Measurements from ENCODE around the gene ATP2A1.

DNA sequence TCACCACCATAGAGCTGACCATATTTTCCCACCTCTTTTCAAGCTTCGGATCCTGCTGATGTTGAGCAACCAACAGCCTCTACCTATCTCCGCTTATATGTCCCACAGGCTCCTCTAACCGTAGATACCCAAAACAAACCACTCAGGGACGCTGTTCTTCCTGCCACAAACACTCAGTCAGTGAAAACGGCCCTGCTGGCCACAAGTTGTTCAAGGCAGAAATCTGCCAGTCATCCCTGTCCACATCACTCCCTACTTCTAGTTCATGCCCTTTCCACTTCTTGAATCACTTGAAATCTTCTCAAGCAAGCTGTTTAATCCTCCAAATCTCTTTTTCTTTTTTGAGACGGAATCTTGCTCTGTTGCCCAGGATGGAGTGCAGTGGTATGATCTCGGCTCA lies 38.8 kb downstream of the ATP2A1 start:
- TF ChIP-seq, protein P1, sequence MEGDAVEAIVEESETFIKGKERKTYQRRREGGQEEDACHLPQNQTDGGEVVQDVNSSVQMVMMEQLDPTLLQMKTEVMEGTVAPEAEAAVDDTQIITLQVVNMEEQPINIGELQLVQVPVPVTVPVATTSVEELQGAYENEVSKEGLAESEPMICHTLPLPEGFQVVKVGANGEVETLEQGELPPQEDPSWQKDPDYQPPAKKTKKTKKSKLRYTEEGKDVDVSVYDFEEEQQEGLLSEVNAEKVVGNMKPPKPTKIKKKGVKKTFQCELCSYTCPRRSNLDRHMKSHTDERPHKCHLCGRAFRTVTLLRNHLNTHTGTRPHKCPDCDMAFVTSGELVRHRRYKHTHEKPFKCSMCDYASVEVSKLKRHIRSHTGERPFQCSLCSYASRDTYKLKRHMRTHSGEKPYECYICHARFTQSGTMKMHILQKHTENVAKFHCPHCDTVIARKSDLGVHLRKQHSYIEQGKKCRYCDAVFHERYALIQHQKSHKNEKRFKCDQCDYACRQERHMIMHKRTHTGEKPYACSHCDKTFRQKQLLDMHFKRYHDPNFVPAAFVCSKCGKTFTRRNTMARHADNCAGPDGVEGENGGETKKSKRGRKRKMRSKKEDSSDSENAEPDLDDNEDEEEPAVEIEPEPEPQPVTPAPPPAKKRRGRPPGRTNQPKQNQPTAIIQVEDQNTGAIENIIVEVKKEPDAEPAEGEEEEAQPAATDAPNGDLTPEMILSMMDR (IDR thresholded peaks at IDR 0.05; ENCODE audit: insufficient read depth, low read length), result no peak
- TF ChIP-seq, protein P2, sequence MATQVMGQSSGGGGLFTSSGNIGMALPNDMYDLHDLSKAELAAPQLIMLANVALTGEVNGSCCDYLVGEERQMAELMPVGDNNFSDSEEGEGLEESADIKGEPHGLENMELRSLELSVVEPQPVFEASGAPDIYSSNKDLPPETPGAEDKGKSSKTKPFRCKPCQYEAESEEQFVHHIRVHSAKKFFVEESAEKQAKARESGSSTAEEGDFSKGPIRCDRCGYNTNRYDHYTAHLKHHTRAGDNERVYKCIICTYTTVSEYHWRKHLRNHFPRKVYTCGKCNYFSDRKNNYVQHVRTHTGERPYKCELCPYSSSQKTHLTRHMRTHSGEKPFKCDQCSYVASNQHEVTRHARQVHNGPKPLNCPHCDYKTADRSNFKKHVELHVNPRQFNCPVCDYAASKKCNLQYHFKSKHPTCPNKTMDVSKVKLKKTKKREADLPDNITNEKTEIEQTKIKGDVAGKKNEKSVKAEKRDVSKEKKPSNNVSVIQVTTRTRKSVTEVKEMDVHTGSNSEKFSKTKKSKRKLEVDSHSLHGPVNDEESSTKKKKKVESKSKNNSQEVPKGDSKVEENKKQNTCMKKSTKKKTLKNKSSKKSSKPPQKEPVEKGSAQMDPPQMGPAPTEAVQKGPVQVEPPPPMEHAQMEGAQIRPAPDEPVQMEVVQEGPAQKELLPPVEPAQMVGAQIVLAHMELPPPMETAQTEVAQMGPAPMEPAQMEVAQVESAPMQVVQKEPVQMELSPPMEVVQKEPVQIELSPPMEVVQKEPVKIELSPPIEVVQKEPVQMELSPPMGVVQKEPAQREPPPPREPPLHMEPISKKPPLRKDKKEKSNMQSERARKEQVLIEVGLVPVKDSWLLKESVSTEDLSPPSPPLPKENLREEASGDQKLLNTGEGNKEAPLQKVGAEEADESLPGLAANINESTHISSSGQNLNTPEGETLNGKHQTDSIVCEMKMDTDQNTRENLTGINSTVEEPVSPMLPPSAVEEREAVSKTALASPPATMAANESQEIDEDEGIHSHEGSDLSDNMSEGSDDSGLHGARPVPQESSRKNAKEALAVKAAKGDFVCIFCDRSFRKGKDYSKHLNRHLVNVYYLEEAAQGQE (IDR thresholded peaks at IDR 0.05; ENCODE audit: insufficient replicate concordance, low read depth), result no peak
- no peak for TF ChIP-seq SPI1 (IDR thresholded peaks at IDR 0.05; ENCODE audit: borderline replicate concordance, low read depth)
- no peak for TF ChIP-seq POLR2AphosphoS5 (IDR thresholded peaks at IDR 0.05; ENCODE audit: low read depth)

All from HL-60 (cell line).